Effector memory CD4-positive, alpha-beta T cell (primary cell): ENCODE data around the gene CDKN2D.

Experiments used
- DNase-seq, 3 donors: peaks; one replicate each; pipeline ENCODE4 v3.0.0-alpha.2; 2020
- H3K27ac ChIP-seq: 2 replicates; pipeline ENCODE4 v1.7.0; 2013; ENCODE audit warnings: mild to moderate bottlenecking, low read length, moderate library complexity; ENCODE audit not compliant: insufficient read depth, poor library complexity, severe bottlenecking
- H3K27me3 ChIP-seq: replicated peaks from 2 replicates; pipeline ENCODE4 v1.7.0; 2013; ENCODE audit warnings: mild to moderate bottlenecking, low read length; ENCODE audit not compliant: insufficient read depth, control insufficient read depth, poor library complexity, severe bottlenecking
- H3K36me3 ChIP-seq: 2 replicates; pipeline ENCODE4 v1.7.0; 2013; ENCODE audit warnings: mild to moderate bottlenecking, low read length, moderate library complexity; ENCODE audit not compliant: control insufficient read depth, insufficient read depth
- H3K4me1 ChIP-seq: 2 replicates; pipeline ENCODE4 v1.7.0; 2013; ENCODE audit warnings: low read length, mild to moderate bottlenecking; ENCODE audit not compliant: control insufficient read depth, insufficient read depth, poor library complexity, severe bottlenecking
- H3K4me3 ChIP-seq: 2 replicates; pipeline ENCODE4 v1.7.0; 2013; ENCODE audit warnings: low read length, low read depth, mild to moderate bottlenecking; ENCODE audit not compliant: insufficient read depth, poor library complexity, severe bottlenecking
- H3K9me3 ChIP-seq: 2 replicates; pipeline ENCODE4 v1.7.0; 2013; ENCODE audit warnings: mild to moderate bottlenecking, low read length, moderate library complexity; ENCODE audit not compliant: control insufficient read depth
- total RNA-seq, 3 donors: gene quantifications; one replicate each; lab custom pipeline; 2026; lab: John Stamatoyannopoulos, UW

The CDKN2D gene
- total RNA-seq: 49.8 to 96.1 (median 50.7) reads per million in 3 donors

- H3K27me3 ChIP-seq: no peaks in the 10 kb centered on the region
- H3K27ac ChIP-seq: peak within 1 kb of the TSS; percentile 74
- H3K9me3 ChIP-seq: no peaks in the 10 kb centered on the region
- H3K36me3 ChIP-seq: no peaks in the 10 kb centered on the region
- peak; percentile 99 to 100 (median 99) for DNase-seq
- peaks cover 37% of the 10 kb centered on the region for H3K4me1 ChIP-seq
- peak within 1 kb of the TSS; percentile 84 for H3K4me3 ChIP-seq
These were observed at the start of gene CDKN2D for GRCh38 chr19:10568826-10569651. CDKN2D (minus strand) TSS chr19:10568979; CDS start chr19:10568653, 326 bp downstream.

GRCh38 chr19:10617409-10618121 is 48.8 kb upstream of the CDKN2D start:
- Histone ChIP-seq H3K36me3 (no peaks in the 10 kb centered on the region), H3K9me3 (no peaks in the 10 kb centered on the region), H3K27me3 (no peaks in the 10 kb centered on the region), H3K27ac (no peak overlapping the region), H3K4me1 (peaks cover 11% of the 10 kb centered on the region), H3K4me3 (no peak overlapping the region)
- no peak for DNase-seq

- Histone ChIP-seq H3K9me3 (no peaks in the 10 kb centered on the region), H3K27me3 (no peaks in the 10 kb centered on the region), H3K4me3 (no peak overlapping the region), H3K4me1 (peaks cover 8% of the 10 kb centered on the region), H3K36me3 (no peaks in the 10 kb centered on the region), H3K27ac (no peak overlapping the region)
- no peak for DNase-seq
These were observed 46.7 kb upstream of the CDKN2D start for GRCh38 chr19:10615429-10616023.

- Histone ChIP-seq H3K27me3 (no peaks in the 10 kb centered on the region), H3K4me1 (peaks cover 8% of the 10 kb centered on the region), H3K9me3 (no peaks in the 10 kb centered on the region), H3K27ac (no peak overlapping the region), H3K36me3 (no peaks in the 10 kb centered on the region), H3K4me3 (no peak overlapping the region)
- no peak for DNase-seq
These were observed 43.8 kb upstream of the CDKN2D start for GRCh38 chr19:10612499-10613119.

- no peaks in the 10 kb centered on the region for H3K27me3 ChIP-seq
- DNase-seq: no peak
- H3K9me3 ChIP-seq: no peaks in the 10 kb centered on the region
- no peak overlapping the region for H3K4me3 ChIP-seq
- no peaks in the 10 kb centered on the region for H3K36me3 ChIP-seq
- H3K27ac ChIP-seq: no peak overlapping the region
- H3K4me1 ChIP-seq: peaks cover 8% of the 10 kb centered on the region
These were observed 43.1 kb upstream of the CDKN2D start for GRCh38 chr19:10611907-10612306.

GRCh38 chr19:10604460-10604980 is 35.7 kb upstream of the CDKN2D start:
- peak overlapping the region; percentile 82 for H3K4me3 ChIP-seq
- peak overlapping the region; percentile 99 for H3K27ac ChIP-seq
- no peaks in the 10 kb centered on the region for H3K27me3 ChIP-seq
- H3K4me1 ChIP-seq: peaks cover 16% of the 10 kb centered on the region
- peak in 1 of 3 donors; percentile 2 for DNase-seq
- H3K9me3 ChIP-seq: no peaks in the 10 kb centered on the region
- no peaks in the 10 kb centered on the region for H3K36me3 ChIP-seq

- H3K4me3 ChIP-seq: peak overlapping the region; percentile 82
- peak in 1 of 3 donors; percentile 4 for DNase-seq
- no peaks in the 10 kb centered on the region for H3K27me3 ChIP-seq
- peaks cover 16% of the 10 kb centered on the region for H3K4me1 ChIP-seq
- no peaks in the 10 kb centered on the region for H3K9me3 ChIP-seq
- peak overlapping the region; percentile 99 for H3K27ac ChIP-seq
- H3K36me3 ChIP-seq: no peaks in the 10 kb centered on the region
These were observed 35.2 kb upstream of the CDKN2D start for GRCh38 chr19:10603873-10604459.

- Histone ChIP-seq H3K4me1 (peaks cover 16% of the 10 kb centered on the region), H3K36me3 (no peaks in the 10 kb centered on the region), H3K27me3 (no peaks in the 10 kb centered on the region), H3K4me3 (peak overlapping the region; percentile 82), H3K27ac (peak overlapping the region; percentile 99), H3K9me3 (no peaks in the 10 kb centered on the region)
- peak; percentile 47 to 73 (median 63) for DNase-seq
These were observed 34.5 kb upstream of the CDKN2D start for GRCh38 chr19:10603084-10603872.
